GM18505 (cell line): Measurements from ENCODE around the gene TFEB.
A peak's percentile ranks its signal among the peaks of the same experiment; 100 is the strongest.

Experiments
- ATAC-seq: cut with Tn5 transposase; IDR thresholded peaks from one replicate; pipeline ENCODE4 v1.9.1; 2021; ENCODE audit not compliant: unreplicated experiment
- POLR2A ChIP-seq: IDR thresholded peaks from 4 replicates; pipeline ENCODE4 v1.6.1; 2011; ENCODE audit warnings: borderline replicate concordance; ENCODE audit not compliant: insufficient read depth, insufficient read length; ENCODE audit errors: extremely low read depth

Gene TFEB

GRCh38 chr6:41708856-41709255, 26.6 kb downstream of the TFEB start:
- ATAC-seq: no peak
- no peak for TF ChIP-seq POLR2A

DNA sequence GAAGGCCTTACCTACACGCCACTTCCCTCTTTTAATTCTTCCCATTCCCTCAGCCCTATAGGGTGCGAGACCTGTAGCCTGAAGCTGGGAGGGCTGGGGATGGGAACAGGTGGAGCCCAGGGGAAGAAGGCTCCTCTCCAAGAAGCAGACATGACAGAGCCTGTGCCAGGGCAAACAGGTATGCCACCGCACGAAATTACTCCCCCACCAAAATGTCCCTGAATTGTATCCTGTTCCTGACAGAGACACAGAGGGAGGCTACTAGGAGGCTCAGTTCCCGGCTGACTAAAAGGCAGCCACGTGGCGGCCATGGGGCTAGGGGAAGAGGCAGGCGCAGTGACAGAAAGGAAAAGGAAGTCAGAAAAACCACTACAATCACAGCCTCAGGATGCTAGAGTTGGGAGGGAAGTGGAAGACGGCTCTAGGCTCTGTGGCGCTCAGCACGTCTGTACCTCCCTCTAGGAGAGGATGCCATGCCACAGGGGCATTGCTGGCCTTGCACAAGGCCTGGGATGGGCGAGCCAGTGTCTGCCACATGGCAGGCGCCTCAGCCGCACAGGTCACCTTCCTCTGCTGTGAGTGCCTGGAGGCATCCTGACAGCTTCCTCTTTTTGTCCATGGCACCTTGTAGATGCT, 27.7 kb downstream of the TFEB start:
- no peak for ATAC-seq
- TF ChIP-seq POLR2A: peak; percentile 46

DNA sequence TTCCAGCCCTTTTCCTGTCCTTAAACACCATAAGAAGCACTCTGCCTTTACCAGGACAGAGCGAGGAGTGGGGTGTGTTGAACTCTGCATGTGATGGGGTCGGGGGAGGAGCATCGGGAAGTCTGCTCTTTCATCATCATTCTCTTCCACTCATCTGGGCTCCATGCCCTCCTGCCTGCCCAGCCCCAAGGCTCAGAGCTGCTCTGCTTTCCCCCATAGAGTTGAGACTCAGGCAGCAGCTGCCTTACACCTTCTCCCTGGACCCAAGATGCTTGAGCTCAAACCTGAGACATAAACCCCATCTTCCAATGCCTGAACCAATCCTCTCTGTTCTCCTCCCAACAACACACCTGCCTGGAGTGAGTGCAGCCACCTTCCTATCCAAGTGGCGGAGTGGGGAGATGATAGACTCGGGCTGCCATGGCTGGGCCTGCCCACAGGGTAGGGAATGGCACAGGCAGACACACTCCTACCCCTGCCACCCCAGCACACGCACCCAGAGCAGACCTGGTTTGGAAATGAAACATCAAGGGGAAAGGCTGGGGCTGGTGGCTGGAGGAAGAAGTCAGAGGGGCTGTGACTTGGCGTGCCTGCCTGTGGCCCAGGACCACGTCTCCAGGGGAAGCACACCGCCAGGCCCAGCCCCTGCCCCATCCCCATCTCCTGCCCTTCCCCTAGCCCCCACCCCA, 28.4 kb downstream of the TFEB start:
- ATAC-seq: no peak
- TF ChIP-seq POLR2A: peak; percentile 70

- TF ChIP-seq POLR2A: peak; percentile 33
- ATAC-seq: peak; percentile 58
Observed at GRCh38 chr6:41705996-41706835, 29.2 kb downstream of the TFEB start.

- ATAC-seq: no peak
- TF ChIP-seq POLR2A: peak; percentile 33
Observed at GRCh38 chr6:41705311-41705995, 30.0 kb downstream of the TFEB start.

DNA sequence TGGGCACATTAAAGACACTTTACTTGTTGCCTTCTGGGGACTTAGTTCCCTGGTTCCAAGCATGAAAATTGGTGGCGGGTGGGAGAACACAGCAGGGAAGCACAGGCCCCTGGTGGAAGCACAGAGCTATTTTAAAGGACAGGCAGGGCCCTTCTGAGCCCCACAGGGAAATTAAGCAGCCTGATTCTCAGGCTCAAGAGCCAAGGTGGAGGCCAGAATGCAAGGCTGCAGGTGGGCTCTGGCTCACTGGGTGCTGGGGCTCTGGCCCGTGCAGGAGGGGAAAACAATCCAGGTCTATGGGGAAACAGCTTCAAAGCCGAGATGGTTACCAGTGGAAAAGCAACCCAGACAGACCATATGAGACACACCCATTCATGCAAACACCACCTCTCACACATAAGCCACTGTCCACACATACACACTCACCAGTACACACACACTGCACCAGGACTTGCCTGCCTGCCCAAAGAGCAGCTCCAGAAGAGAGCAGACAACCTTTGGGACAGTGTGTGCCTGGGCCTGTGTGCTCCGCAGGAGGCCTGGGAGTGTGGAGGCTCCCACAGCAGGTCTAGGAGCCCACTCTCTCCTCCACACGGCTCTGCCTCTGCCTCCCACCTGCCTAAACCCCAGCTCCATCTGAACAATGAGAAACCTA, 30.6 kb downstream of the TFEB start:
- TF ChIP-seq POLR2A: peak; percentile 82
- no peak for ATAC-seq

DNA sequence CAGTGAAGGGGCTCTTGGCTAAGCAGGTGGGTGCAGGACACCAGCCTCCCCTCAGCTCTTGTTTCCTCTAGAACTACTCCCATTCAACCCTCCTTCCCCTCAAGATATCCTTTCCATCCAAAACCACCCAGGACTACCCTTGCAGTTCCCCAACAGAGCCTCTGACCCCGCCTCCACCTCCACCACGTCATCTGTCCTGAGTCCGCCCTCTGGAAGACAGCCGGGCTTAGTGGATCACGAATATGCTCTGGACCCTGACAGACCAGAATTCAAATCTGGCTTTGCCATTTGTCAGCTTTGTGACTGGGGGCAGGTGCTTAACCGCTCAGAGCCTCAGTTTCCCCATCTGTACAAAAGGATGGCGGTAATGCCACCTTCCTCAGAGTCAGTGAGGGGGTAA, 31.4 kb downstream of the TFEB start:
- no peak for ATAC-seq
- TF ChIP-seq POLR2A: no peak

DNA sequence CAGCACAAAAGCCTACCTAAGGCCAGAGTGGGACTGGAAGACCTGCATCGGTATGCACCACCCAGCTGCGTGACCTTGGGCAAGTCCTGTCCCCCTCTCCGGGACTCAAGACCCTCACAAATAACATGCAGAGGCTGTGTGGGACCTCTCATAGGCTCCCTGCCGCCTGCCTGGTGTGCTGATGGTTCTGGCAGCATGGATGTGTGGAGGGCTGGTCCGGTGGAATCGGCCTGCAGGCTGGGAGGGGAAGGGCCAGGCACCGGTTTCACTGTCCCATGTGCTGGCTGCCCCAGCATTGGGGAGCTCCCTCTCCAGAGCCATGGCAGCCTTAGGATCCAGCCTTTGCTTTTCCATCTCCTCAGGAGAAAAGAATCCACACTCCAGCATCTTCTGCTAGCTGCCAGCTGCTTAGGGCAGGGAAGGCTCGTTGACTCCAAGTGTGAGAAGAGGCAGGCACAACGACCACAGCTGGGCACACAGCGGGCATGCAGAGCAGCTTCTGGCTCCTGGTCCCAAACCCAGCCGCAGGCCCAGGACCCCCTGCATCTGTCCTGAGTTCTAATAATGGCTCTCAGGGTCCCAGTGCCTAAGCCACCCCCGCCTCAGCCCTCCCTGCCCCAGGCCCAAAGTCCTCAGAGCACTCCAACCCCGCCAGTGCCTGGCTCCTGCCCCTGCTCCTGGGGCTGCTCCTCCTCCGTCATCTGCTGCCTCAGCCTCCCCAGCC, 32.5 kb downstream of the TFEB start:
- no peak for ATAC-seq
- no peak for TF ChIP-seq POLR2A

GRCh38 chr6:41702089-41702745, 33.2 kb downstream of the TFEB start:
- peak; percentile 28 for TF ChIP-seq POLR2A
- no peak for ATAC-seq

- ATAC-seq: no peak
Observed at GRCh38 chr6:41700463-41701347, 34.7 kb downstream of the TFEB start.

DNA sequence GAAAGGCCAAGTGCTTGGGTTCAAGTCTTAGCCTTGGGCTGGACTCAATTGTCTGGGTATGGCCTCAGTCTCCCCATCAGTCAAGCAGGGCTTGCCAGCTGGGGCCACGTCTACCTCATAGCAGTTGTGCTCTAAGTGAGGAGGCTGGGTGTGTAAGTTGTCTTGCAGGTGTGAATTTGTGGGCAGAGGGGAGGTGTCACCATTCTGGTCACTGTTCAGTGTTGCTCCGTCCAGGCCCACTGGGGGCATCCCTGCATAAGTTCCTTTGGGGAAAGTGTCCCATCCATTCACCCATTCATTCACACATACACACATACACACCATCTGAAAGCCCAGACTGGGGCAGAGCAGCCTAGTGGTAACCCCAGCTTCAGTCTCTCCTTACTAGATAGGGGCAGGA, 36.3 kb downstream of the TFEB start:
- TF ChIP-seq POLR2A: no peak
- ATAC-seq: no peak

More at GRCh38 chr6:41700463-41701347, 34.7 kb downstream of the TFEB start:
- no peak for TF ChIP-seq POLR2A
